Ovary (tissue), 9 donors: ENCODE results near the gene COX10. TPM values are rescaled to one million over a fixed set of nuclear protein-coding genes. Genes with fewer than 3 reads are reported as not detected.

Experiments used
- DNase-seq, 5 donors: peaks; one replicate each; pipeline ENCODE4 v3.0.0-alpha.2; 2019 to 2020
- H3K27ac ChIP-seq, 2 donors: fragments of 200-600 bp; one replicate each; pipeline versions ENCODE4 v1.5.1 to v1.8.0; 2019 to 2022
- H3K27me3 ChIP-seq: fragments of 200-600 bp; one replicate; pipeline ENCODE4 v1.8.0; 2022
- H3K36me3 ChIP-seq: fragments of 200-600 bp; sonication (generic); one replicate; pipeline ENCODE4 v1.5.1; 2019
- H3K4me1 ChIP-seq: one replicate; pipeline ENCODE4 v1.8.1; 2013; ENCODE audit warnings: mild to moderate bottlenecking, moderate library complexity; ENCODE audit not compliant: insufficient read depth
- H3K4me3 ChIP-seq: fragments of 200-600 bp; sonication (generic); one replicate; pipeline ENCODE4 v1.5.1; 2017
- H3K9me3 ChIP-seq, 2 donors: fragments of 200-600 bp in 1 of 2; sonication (generic) in 1 of 2; one replicate each; pipeline versions ENCODE4 v1.5.1 to v1.8.1; 2013 to 2019; ENCODE audit warnings: mild to moderate bottlenecking in 1 of 2, moderate library complexity in 1 of 2
- CTCF ChIP-seq, 3 donors: fragments of 450-650 bp in 2 of 3; fragments of 200-600 bp in 1 of 3; IDR thresholded peaks; one replicate each; pipeline versions ENCODE4 v1.5.1 to v1.8.0; 2016 to 2022; ENCODE audit warnings: antibody characterized with exemption in 3 of 3, mild to moderate bottlenecking in 1 of 3
- EP300 ChIP-seq: sonication (generic); formaldehyde crosslinking; IDR thresholded peaks from one replicate; pipeline ENCODE4 v1.6.1; 2017; ENCODE audit warnings: antibody characterized with exemption
- POLR2A ChIP-seq: fragments of 450-650 bp; IDR thresholded peaks from one replicate; pipeline ENCODE4 v1.6.1; 2017; ENCODE audit warnings: antibody characterized with exemption, mild to moderate bottlenecking, moderate library complexity
- WGBS, 3 donors: extraction: QIAGEN DNeasy Blood & Tissue Kit in 1 of 3; methylation state at CpG; one replicate each; pipeline versions ENCODE4 v1.1.5 to v1.1.7; 2013 to 2017; 5-methylcytosine and 5-hydroxymethylcytosine counted together
- intact Hi-C, 4 donors: fragments of 100-400 bp; cut with DNase I; formaldehyde crosslinking; loops; one replicate each; pipeline versions ENCODE4 v1.11.0 to v1.15.1; 2022 to 2023
- polyA plus RNA-seq, 2 donors: library from polyadenylated mRNA; stranded (reverse); fragments of 200-250 nt in 1 of 2; fragments of 350-450 nt in 1 of 2; fragmentation: Illumina TruSeq in 1 of 2; extraction: RNeasy Lipid Tissue Mini Kit (QIAGEN cat#74804) in 1 of 2; gene quantifications; one replicate each; pipeline ENCODE4 v1.2.3, GENCODE V29; 2013 to 2014
- total RNA-seq, 7 donors: library from RNA; depleted of rRNA in 2 of 7; stranded (reverse); fragments of >200 nt in 2 of 7; fragmentation: NEBNext Ultra II Directional in 3 of 7; extraction: Animal tissue kit (Norgen Biotek cat#: 25700) in 3 of 7; gene quantifications; one replicate each; pipeline versions ENCODE4 v1.1.0 to v1.2.4, GENCODE V29; 2016 to 2023
- donor health status: DM: no; HTN: no; CAD: no; lungs with moderate emphysema.
- donor health status: DM: no; HTN: no; CAD: no.
- donor health status: Bipolar disorder and iron deficiency.
- donor health status: DM: yes; HTN: yes; CAD: no.
- donor health status: DM: no; HTN: no; CAD: no.
- donor health status: DM: yes; HTN: yes; CAD: no.

Gene COX10
- total and polyA plus RNA-seq, 9 donors: 5.1 to 15.3 (median 11.7) TPM

- intact Hi-C loops: no loop called here
- Histone ChIP-seq H3K36me3 (no peaks in the 10 kb centered on the region), H3K27me3 (no peaks in the 10 kb centered on the region), H3K9me3 (no peaks in the 10 kb centered on the region), H3K4me3 (no peak overlapping the region), H3K4me1 (no peaks in the 10 kb centered on the region), H3K27ac (no peak overlapping the region)
- no peak for TF ChIP-seq EP300
- no peak for TF ChIP-seq POLR2A
- TF ChIP-seq CTCF (IDR thresholded peaks at IDR 0.05): no peak
- 76 to 80% (median 78%) methylated on average over 2 of the region's 2 CpGs for WGBS, 3 donors
- no peak for DNase-seq
Measured at GRCh38 chr17:14134456-14134855, 65.2 kb downstream of the COX10 start.

- no peaks in the 10 kb centered on the region for H3K27me3 ChIP-seq
- H3K9me3 ChIP-seq: no peaks in the 10 kb centered on the region
- H3K4me3 ChIP-seq: no peak overlapping the region
- intact Hi-C loops: no loop called here
- no peak overlapping the region for H3K27ac ChIP-seq
- WGBS, 3 donors: 88 to 93% (median 91%) methylated on average over 4 of the region's 4 CpGs
- DNase-seq: no peak
- H3K36me3 ChIP-seq: no peaks in the 10 kb centered on the region
- TF ChIP-seq POLR2A (no peak), EP300 (no peak), CTCF (IDR thresholded peaks at IDR 0.05) (no peak)
- H3K4me1 ChIP-seq: no peaks in the 10 kb centered on the region
Measured at GRCh38 chr17:14135906-14136590, 66.7 kb downstream of the COX10 start.

GRCh38 chr17:14138649-14139048, 69.3 kb downstream of the COX10 start:
- intact Hi-C loops: no loop called here
- no peaks in the 10 kb centered on the region for H3K36me3 ChIP-seq
- H3K4me3 ChIP-seq: no peak overlapping the region
- TF ChIP-seq CTCF (IDR thresholded peaks at IDR 0.05) (no peak), POLR2A (no peak), EP300 (no peak)
- no peak overlapping the region for H3K27ac ChIP-seq
- H3K27me3 ChIP-seq: no peaks in the 10 kb centered on the region
- 92 to 94% (median 94%) methylated on average over 7 of the region's 7 CpGs for WGBS, 3 donors
- no peak for DNase-seq
- no peaks in the 10 kb centered on the region for H3K4me1 ChIP-seq
- H3K9me3 ChIP-seq: no peaks in the 10 kb centered on the region

GRCh38 chr17:14143688-14144087, 74.4 kb downstream of the COX10 start:
- DNase-seq: no peak
- Histone ChIP-seq H3K4me1 (peaks cover 1% of the 10 kb centered on the region), H3K9me3 (no peaks in the 10 kb centered on the region), H3K4me3 (no peak overlapping the region), H3K36me3 (no peaks in the 10 kb centered on the region), H3K27ac (no peak overlapping the region), H3K27me3 (no peaks in the 10 kb centered on the region)
- intact Hi-C loops: no loop called here
- WGBS, 3 donors: 33 to 38% (median 37%) methylated on average over 3 of the region's 3 CpGs
- TF ChIP-seq POLR2A: no peak
- TF ChIP-seq EP300: no peak
- no peak for TF ChIP-seq CTCF (IDR thresholded peaks at IDR 0.05)
